ENCODE data around the gene PPEF2.

- TF ChIP-seq TCF12 (IDR thresholded peaks at IDR 0.05; ENCODE audit: low read depth): no peak
- TF ChIP-seq NFIC (IDR thresholded peaks at IDR 0.05): no peak
- no peak for TF ChIP-seq FOXM1 (IDR thresholded peaks at IDR 0.05; ENCODE audit: borderline replicate concordance, low read depth)
- TF ChIP-seq RAD21 (IDR thresholded peaks at IDR 0.05; ENCODE audit: low read depth): no peak
- TF ChIP-seq, protein P1, sequence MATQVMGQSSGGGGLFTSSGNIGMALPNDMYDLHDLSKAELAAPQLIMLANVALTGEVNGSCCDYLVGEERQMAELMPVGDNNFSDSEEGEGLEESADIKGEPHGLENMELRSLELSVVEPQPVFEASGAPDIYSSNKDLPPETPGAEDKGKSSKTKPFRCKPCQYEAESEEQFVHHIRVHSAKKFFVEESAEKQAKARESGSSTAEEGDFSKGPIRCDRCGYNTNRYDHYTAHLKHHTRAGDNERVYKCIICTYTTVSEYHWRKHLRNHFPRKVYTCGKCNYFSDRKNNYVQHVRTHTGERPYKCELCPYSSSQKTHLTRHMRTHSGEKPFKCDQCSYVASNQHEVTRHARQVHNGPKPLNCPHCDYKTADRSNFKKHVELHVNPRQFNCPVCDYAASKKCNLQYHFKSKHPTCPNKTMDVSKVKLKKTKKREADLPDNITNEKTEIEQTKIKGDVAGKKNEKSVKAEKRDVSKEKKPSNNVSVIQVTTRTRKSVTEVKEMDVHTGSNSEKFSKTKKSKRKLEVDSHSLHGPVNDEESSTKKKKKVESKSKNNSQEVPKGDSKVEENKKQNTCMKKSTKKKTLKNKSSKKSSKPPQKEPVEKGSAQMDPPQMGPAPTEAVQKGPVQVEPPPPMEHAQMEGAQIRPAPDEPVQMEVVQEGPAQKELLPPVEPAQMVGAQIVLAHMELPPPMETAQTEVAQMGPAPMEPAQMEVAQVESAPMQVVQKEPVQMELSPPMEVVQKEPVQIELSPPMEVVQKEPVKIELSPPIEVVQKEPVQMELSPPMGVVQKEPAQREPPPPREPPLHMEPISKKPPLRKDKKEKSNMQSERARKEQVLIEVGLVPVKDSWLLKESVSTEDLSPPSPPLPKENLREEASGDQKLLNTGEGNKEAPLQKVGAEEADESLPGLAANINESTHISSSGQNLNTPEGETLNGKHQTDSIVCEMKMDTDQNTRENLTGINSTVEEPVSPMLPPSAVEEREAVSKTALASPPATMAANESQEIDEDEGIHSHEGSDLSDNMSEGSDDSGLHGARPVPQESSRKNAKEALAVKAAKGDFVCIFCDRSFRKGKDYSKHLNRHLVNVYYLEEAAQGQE (IDR thresholded peaks at IDR 0.05; ENCODE audit: low read depth): no peak
- TF ChIP-seq YY1 (IDR thresholded peaks at IDR 0.05; ENCODE audit: low read depth): no peak
These were observed 43.5 kb downstream of the PPEF2 start for GRCh38 chr4:75858721-75859120.
